HG03442 (cell line): ENCODE results near the gene PTPRA.

Source experiments
- ATAC-seq: cut with Tn5 transposase; IDR thresholded peaks from one replicate; pipeline ENCODE4 v1.9.1; 2021; ENCODE audit warnings: mild to moderate bottlenecking, moderate library complexity; ENCODE audit not compliant: unreplicated experiment

Gene PTPRA

GRCh38 chr20:2918096-2919049, 45.1 kb downstream of the PTPRA start:
- ATAC-seq, result no peak

GRCh38 chr20:2919518-2920245, 46.4 kb downstream of the PTPRA start:
- no peak for ATAC-seq

GRCh38 chr20:2920473-2920872, 47.2 kb downstream of the PTPRA start:
- ATAC-seq, result no peak

DNA sequence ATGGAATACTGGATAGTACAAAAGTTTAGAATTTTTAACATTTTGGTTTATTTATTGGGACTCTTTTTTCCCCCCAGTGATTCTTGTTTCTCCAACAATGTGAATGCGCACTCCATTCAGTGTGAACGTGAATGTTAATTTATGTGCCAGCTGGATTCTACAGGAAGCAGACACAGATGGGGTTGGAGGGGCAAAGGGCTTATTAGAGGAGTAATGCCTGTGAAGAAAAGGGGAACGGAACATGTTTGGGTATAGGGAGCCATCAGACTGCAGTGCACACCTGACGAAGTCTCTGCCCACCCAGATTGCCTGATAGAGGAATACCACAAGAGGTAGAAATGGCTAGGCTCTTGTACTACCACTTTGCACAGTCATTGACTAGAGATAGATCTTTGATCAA, 48.2 kb downstream of the PTPRA start:
- no peak for ATAC-seq

DNA sequence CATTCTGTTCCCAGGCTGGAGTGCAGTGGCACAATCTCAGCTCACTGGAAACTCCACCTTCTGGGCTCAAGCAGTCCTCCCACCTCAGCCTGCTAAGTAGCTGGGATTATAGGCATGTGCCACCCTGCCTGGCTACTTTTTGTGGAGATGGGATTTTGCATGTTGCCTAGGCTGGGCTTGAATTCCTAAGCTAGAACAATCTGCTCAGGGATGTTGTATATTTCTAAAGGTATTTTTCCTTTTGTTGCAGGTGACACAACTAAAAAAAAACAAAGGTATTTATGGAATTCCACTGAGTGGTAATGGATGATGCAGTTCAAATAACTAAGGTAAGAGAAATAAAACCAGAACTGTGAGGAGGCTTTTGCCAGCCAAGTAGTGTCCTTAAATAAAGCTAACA, 49.7 kb downstream of the PTPRA start:
- no peak for ATAC-seq

DNA sequence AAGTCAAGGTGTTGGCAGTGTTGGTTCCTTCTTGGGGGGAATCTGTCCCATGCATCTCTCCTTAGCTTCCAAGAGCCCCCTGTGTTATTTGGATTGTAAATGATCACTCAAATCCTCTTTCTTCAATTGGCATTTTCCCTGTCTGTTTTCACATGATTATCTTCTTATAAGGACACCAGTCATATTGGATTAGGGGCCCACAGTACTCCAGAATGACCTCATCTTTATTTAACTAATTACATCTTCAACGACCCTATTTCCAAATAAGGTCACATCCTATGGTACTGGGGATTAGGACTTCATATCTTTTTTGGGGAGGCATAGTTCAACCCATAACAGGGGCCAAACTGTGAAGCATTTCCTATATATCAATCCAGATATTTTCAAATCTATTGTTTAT, 57.3 kb downstream of the PTPRA start:
- ATAC-seq, result no peak

DNA sequence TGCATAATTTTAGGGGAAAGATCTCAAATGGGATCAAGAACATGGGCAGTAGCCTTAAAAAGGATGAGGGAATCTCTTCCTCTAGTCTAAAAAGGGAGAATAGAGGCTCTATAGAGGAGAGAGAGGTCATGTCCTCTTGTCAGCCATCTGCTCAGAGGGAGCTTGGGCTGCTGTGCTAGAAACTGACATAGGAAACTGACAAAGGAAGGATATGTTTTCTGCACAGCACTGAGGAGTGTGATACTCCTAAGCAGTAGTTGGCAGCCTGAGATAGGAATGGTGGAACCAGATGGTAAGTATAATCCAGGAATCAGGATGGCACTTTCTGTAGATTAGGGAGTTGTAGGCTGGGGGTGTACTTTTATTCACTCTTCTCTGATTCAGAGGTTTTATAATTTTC, 59.2 kb downstream of the PTPRA start:
- no peak for ATAC-seq

DNA sequence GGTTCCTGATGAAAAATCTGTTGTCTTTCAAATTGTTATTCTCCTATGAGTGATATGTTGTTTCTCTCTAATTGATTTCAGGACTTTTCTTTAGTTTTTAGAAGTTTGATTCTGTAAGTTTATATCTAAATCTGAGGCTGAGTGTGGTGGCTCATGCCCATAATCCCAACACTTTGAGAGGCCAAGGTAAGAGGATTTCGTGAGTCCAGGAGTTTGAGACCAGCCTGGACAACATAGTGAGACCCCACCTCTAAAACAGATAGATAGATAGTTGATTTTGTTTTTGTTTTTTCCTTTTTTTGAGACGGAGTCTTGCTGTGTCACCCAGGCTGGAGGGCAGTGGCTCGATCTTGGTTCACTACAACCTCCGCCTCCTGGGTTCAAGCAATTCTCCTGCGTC, 64.6 kb downstream of the PTPRA start:
- no peak for ATAC-seq

DNA sequence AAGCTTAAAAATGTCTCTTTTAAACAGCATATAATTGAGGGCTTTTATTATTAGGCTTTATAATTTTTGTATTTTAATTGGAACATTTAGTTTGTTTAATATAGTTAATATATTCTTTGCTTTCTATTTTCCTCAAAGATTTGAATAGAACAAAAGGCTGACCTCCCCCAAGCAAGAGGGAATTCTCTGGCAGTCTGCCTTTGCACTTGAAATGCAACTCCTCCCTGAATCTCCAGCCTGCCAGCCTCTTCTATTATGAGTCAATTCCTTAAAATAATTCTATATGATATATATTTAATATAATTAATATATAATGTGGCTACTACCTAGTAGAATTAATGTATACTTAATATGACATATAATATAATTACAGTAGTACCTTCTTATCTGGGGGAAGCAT, 69.2 kb downstream of the PTPRA start:
- ATAC-seq, result no peak

DNA sequence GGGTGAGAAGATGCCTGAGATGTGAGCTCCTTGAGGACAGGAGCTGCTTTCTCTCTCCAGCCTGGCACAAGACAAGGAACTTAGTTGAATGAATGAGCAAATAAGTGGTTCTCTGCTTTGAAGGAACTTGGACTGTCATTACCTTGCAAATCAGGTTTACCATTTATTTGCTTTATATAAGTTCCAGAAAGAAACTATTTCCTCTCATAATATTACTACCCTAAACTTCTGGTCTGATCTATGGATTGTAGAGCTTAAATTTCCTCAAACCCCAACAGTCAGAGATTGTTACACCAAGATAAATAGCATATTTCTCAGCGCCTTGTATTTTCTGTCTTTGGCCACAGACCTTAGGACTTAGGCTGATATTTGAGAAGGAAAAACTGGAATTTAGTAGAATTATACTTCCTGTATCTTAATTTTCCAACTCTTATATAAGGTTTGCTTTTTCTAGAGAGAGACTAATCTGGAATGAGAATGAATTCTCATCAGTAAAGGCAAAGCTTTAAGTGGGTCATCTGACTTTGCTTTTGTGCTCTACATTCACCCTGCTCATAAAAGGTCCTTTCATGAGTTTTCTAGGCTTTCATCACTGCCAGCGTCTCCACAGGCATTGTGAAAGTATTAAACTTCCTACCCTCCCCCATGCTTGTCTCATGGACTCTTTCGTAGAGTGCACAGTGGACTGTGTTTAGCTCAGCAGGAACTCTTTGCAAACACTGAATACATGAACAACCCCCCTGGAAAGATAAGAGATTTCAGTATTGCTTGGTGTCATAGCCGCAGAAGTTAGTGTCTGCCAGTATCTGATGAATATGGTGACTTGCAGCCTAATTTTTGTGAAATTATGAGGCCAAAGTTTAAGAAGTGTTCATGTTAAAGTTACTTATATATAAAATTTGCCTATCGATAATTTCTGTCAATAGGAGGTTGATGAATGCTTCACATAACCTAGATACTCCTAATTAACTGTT, 74.0 kb downstream of the PTPRA start:
- no peak for ATAC-seq

- no peak for ATAC-seq
These were observed 75.7 kb downstream of the PTPRA start for GRCh38 chr20:2948968-2949367.

DNA sequence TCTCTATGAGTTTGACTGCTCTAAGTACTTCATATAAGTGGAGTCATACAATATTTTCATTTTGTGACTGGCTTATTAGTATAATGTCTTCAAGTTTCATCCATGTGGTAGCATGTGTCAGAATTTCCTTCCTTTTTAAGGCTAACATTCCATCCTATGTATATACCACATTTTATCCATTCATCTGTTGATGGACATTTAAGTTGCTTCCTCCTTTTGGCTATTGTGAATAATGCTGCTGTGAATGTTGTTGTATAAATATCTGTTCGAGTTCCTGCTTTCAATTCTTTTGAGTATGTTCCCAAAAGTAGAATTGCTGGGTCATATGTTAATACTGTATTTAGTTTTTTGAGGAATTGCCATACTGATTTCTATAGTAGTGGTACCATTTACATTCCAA, 79.5 kb downstream of the PTPRA start:
- no peak for ATAC-seq

- ATAC-seq, result no peak
These were observed 82.1 kb downstream of the PTPRA start for GRCh38 chr20:2955257-2955970.

DNA sequence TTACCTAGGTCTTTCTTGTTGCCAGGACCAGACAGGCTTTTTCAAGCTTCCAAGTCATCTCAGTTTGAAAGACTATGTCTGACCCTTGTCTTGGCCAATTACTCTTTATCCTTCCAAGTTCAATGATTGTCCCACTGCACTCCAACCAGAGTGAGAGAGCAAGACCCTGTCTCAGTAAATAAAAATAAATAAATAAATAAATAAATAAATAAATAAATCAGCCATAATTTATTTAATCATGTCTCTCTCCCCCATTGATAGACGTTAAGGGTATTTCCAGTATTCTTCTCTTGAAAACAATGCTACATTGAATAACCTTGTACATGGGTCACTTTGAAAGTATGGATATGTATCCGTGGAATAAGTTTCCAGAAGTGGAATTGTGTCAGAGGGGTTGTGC, 83.2 kb downstream of the PTPRA start:
- ATAC-seq, result no peak

DNA sequence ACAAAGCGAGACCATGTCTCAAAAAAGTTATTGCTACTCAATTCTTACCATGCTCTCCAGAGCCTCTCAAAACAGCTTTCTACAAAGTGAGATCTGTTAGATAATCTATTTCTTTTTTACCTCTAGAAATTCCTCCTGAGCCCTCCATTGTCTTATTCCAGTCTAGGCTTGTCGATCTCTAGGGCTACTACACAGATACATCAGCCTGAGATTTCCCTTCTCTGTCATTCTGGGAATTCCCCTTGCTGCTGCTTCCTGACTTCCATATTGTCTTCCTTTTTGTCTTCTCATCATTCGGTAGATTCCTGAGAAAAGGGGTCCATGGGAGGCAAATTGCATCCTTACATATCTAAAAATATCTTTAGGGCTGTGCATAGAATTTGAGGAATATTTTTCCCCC, 94.6 kb downstream of the PTPRA start:
- no peak for ATAC-seq

DNA sequence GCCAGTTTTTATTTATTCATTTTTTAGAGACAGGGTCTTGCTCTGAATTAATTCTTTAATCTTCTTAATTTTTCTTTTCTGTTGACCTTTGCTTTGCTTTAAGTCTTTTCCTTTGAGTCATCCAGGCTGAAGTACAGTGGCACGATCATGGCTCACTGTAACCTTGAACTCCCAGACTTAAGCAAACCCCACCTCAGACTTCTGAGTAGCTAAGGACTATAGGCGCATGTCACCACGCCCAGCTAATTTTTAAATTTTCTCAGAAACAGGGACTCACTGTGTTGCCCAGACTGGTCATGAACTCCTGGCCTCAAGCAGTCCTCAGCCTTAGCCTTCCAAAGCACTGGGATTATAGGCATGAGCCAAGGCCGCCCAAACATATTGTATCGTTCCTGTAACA, 98.8 kb downstream of the PTPRA start:
- ATAC-seq, result no peak

DNA sequence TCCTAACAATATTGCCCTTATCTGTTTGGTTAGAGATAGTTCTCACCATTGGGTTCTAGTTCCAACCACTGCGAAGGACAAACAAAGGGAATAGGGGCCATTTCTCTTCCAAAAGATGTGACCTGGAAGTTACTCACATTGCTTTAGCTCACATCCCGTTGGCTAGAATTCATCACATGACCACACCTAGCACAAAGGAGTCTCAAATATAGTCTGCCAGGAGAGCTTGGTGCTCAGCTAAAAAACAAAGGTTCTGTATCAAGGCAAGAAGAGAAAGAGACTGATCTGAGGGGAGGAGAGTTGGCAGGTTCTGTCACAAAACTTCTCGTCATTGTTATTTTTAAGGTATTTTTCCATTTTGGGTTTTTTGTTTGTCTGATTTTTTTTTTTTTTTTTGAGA, 100.3 kb downstream of the PTPRA start:
- ATAC-seq, result no peak

GRCh38 chr20:2978519-2978918, 105.2 kb downstream of the PTPRA start:
- ATAC-seq, result no peak

- ATAC-seq, result no peak
These were observed 108.4 kb downstream of the PTPRA start for GRCh38 chr20:2981646-2982045.

DNA sequence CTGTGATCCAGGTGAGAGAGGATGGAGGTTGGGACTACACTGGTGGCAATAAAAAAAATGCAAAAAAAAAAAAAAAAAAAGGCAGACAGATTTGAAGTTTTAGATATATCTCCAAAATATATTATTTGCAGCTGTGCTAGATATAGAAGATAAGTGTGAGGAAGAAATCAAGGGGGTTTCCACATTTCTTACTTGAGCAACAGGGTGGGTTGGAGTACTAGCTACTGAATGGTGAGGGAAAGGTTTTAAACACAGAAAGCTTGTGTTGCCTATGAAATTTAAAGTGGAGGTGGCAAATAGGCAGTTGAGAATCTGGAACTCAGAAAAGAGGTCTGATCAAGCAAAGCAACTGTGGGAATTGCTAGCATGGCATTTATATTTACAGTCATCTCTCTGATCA, 110.2 kb downstream of the PTPRA start:
- ATAC-seq, result no peak
